GM18873 (cell line): ENCODE measurements around the gene GRSF1.
"Not testable (repeated sequence)": the region's sequence is repeated elsewhere in the genome, so short reads cannot be mapped to it uniquely, and the experiment has no call there.

ENCODE experiments used
- ATAC-seq: cut with Tn5 transposase; IDR thresholded peaks from one replicate; pipeline ENCODE4 v1.9.1; 2021; ENCODE audit warnings: mild to moderate bottlenecking, moderate library complexity, moderate number of reproducible peaks; ENCODE audit not compliant: unreplicated experiment, low FRiP score

GRSF1 gene

DNA sequence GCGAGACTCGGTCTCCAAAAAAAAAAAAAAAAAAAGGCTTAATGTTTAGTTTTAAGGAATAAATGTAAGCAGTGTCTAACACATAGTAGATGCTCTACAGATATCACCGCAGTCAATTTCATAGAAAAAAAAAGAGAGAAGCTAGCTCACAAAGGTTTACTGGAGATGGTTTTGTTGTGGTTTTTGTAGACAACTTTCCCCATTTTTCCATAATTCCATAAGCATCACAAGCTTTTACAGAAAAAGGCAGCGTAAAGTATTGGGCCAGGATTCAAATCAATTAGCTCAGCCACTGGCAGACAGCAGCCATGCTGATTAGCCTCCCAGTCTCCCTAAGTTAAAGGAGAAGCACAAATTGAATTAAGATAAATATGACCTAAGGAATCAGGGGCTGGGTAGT is 1.5 kb downstream of the GRSF1 start:
- ATAC-seq: no peak

- no peak for ATAC-seq
Observed at GRCh38 chr4:70836081-70836480, 3.6 kb downstream of the GRSF1 start.

DNA sequence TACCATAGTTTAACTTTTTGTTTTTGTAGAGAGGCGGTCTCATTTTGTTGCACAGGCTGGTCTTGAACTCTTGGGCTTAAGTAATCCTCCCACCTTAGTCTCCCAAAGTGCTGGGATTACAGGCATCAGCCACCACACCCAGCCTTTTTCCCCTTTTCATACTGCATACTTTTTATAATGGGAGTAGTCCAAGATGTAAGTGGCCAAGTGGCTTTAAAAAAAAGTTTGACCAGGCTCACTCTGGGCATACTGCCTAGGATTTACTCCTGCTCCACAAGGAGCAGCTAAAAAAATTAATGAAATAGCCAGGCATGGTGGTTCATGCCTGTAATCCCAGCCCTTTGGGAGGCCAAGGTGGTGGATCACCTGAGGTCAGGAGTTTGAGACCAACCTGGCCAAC is 6.0 kb downstream of the GRSF1 start:
- no peak for ATAC-seq

DNA sequence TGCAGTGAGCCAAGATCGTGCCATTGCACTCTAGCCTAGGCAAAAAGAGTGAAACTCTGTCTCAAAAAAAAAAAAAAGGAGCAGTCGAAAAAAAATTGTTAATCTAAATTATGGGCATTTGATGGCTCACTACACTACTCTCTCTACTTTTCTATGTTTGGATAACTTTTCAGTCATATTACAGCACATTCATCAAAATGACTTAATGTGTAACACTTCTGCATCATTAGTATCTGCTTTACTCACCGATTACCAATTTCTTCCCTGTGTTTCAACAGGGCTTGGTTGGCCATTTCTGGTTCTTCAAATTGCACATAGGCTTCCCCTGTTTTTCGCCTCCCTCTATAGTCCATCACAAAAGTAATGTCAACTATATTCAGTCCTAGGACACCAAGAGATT is 8.4 kb downstream of the GRSF1 start:
- no peak for ATAC-seq

DNA sequence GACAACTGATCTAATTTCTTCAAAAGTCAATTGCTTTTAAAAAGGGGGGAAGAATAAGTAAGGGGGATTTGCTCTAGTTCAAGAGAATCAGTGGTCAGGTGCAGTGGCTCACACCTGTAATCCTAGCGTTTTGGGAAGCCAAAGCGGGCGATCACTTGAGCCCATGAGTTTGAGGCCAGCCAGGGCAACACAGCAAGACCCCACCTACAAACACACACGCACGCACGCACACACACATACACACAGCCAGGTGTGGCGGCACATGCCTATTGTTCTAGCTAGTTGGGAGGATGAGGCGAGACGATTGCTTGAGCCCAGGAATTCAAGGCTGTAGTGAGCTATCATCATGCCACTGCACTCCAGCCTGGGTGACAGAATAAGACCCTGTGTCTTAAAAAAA is 9.6 kb downstream of the GRSF1 start:
- no peak for ATAC-seq

GRCh38 chr4:70829492-70829891 is 10.2 kb downstream of the GRSF1 start:
- no peak for ATAC-seq

- no peak for ATAC-seq
Observed at GRCh38 chr4:70829015-70829414, 10.7 kb downstream of the GRSF1 start.

GRCh38 chr4:70818921-70819320 is 20.8 kb downstream of the GRSF1 start:
- no peak for ATAC-seq

DNA sequence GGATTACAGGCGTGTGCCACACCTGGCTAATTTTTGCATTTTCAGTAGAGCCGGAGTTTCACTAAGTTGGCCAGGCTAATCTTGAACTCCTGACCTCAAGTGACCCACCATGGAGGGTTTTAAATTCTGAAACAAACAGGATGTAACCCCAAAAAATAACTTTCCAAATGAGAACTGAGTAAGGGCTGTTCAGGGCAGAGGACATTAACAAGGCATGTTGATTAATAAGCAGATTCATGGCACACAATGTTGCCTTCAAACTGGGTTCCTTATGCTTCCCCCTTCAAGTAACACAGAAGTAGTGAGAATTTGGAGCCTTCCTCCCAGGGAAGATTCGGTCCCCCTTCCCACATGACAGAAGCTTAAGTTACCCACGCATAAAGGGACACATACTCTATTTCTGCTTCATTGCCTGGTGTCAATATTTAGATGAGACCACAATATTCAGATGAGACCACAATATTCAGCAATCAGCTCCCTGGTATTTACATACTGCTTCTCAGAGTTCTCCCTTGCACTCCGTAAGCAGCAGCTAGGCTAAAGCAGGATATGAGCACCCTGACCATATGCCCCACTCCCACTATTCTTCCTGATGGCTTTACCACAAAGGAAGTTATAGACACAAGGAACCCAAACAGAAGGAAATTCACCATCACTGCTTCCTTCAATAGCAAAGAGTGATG is 21.4 kb downstream of the GRSF1 start:
- ATAC-seq: no peak

- ATAC-seq: no peak
Observed at GRCh38 chr4:70816894-70817293, 22.8 kb downstream of the GRSF1 start.

GRCh38 chr4:70815370-70815769 is 24.3 kb downstream of the GRSF1 start:
- no peak for ATAC-seq

DNA sequence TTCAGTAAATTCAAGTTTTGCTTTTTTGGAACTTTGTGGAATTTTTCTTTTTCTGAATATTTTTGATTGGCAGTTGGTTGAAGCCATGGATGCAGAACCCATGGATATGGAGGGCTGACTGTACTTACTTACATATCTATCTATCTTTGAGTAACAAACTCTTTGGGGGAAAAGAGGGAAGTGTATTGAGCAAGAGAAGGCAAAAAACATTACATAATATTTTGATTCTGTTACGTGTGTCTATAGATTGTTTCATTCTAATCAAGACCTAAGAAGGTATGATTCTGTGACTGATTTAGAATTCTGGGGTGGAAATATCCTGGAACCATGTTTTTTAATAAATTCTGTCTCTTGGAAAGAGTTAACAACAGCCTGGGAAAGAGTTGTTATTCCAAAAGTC is 31.5 kb downstream of the GRSF1 start:
- ATAC-seq: no peak

GRCh38 chr4:70802928-70803580 is 36.6 kb downstream of the GRSF1 start:
- no peak for ATAC-seq

- peak; percentile 48 for ATAC-seq
Observed at GRCh38 chr4:70801265-70801809, 38.4 kb downstream of the GRSF1 start.

- ATAC-seq: no peak
Observed at GRCh38 chr4:70793626-70794025, 46.1 kb downstream of the GRSF1 start.

- no peak for ATAC-seq
Observed at GRCh38 chr4:70788733-70789132, 51.0 kb downstream of the GRSF1 start.

DNA sequence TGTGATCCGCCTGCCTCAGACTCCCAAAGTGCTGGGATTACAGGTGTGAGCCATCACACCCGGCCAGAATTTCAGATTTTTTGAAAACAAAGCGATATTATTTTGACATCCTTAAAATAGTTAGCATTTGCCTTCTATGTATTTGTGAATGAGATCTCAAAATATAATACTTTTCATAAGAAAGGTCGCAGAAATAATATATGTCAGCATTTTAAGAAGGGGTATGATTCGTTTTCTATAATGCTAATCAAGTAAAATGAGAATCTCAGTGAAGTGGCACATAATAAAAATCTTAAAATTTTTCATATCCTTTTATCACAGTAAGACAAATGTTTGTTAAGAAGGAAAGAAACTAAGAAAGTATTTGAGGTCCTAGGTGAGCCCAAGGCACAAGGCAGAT is 52.2 kb downstream of the GRSF1 start:
- ATAC-seq: no peak

GRCh38 chr4:70783096-70783495 is 56.6 kb downstream of the GRSF1 start:
- no peak for ATAC-seq

- ATAC-seq: no peak
Observed at GRCh38 chr4:70778888-70779422, 60.7 kb downstream of the GRSF1 start.

- no peak for ATAC-seq
Observed at GRCh38 chr4:70772929-70773555, 66.6 kb downstream of the GRSF1 start.

- ATAC-seq: not testable (repeated sequence)
Observed at GRCh38 chr4:70769396-70769795, 70.3 kb downstream of the GRSF1 start.
